ENCODE results near the gene C3orf80. TPM values are rescaled to one million over a fixed set of nuclear protein-coding genes. Genes with fewer than 3 reads are reported as not detected.

Gene C3orf80
- total RNA-seq, 1 experiment from 2014 or later, result 2.4 TPM

DNA sequence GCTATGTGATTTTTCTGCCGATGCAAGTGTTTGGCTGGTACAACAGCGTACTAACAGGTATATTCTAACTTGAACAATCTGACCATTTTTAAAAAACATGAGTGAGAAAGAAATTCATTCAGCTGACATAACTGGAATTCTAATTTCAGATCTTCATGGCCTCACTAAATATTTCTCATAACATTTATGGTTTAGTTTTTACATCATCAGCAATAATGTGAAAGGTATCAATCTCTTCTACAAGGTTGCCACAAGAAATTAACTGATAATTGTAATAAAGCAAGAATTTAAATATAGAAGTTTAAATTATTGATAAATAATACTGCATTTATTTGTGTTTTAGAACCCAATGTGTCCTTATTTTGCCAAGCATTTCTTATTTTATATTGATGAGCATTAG is 5.2 kb upstream of the C3orf80 start:
- no peak for ATAC-seq
- Histone ChIP-seq H3K4me3 (replicated peaks in 1 of 2; ENCODE audit: low read depth in 1 of 2, low read length in 2 of 2) (no peak overlapping the region), H3K79me2 (ENCODE audit: insufficient read depth, low read length) (no peaks in the 10 kb centered on the region), H4K20me1 (ENCODE audit: insufficient read depth) (no peaks in the 10 kb centered on the region), H3K4me1 (ENCODE audit: control insufficient read depth in 1 of 2, insufficient read depth in 2 of 2, low read length in 2 of 2) (no peaks in the 10 kb centered on the region), H3K36me3 (ENCODE audit: control insufficient read depth in 1 of 2, insufficient read depth in 2 of 2, low read length in 2 of 2) (no peaks in the 10 kb centered on the region), H2AFZ (ENCODE audit: low read depth, low read length, poor library complexity, severe bottlenecking) (no peak overlapping the region), H3K27me3 (ENCODE audit: insufficient read depth, low read length) (no peaks in the 10 kb centered on the region), H3K9me3 (ENCODE audit: control insufficient read depth in 1 of 2, insufficient read depth in 1 of 2, low read depth in 1 of 2, low read length in 2 of 2) (no peaks in the 10 kb centered on the region), H3K27ac (ENCODE audit: low read depth, low read length) (no peak overlapping the region), H3K9ac (ENCODE audit: low read length) (no peak overlapping the region), H3K9me2 (ENCODE audit: insufficient read depth) (no peaks in the 10 kb centered on the region), H3K4me2 (ENCODE audit: low read length) (no peak overlapping the region)
- BruUV-seq (replicated peaks), result no TSS peak
- TF ChIP-seq, protein P1, sequence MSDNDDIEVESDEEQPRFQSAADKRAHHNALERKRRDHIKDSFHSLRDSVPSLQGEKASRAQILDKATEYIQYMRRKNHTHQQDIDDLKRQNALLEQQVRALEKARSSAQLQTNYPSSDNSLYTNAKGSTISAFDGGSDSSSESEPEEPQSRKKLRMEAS (IDR thresholded peaks at IDR 0.05), result no peak
- TF ChIP-seq FOSL1 (IDR thresholded peaks at IDR 0.05; ENCODE audit: low read depth) (no peak), YY1 (IDR thresholded peaks at IDR 0.05; ENCODE audit: extremely low read depth, insufficient replicate concordance, low read depth, low read length) (no peak), POLR2A (IDR thresholded peaks at IDR 0.05; ENCODE audit: borderline replicate concordance, extremely low read depth, insufficient read depth, insufficient read length) (no peak), SRF (IDR thresholded peaks at IDR 0.05; ENCODE audit: low read depth) (no peak), ZFX (IDR thresholded peaks at IDR 0.05) (no peak), SIN3A (IDR thresholded peaks at IDR 0.05; ENCODE audit: low read depth) (no peak), POLR2AphosphoS5 (IDR thresholded peaks at IDR 0.05; ENCODE audit: low read depth, low read length) (no peak), EZH2phosphoT487 (IDR thresholded peaks at IDR 0.05; ENCODE audit: borderline replicate concordance) (no peak), ELF1 (IDR thresholded peaks at IDR 0.05; ENCODE audit: borderline replicate concordance, low read depth) (no peak), CBX3 (IDR thresholded peaks at IDR 0.05; ENCODE audit: low read depth) (no peak), SP1 (IDR thresholded peaks at IDR 0.05; ENCODE audit: low read depth) (no peak)
- TF ChIP-seq, protein P2, sequence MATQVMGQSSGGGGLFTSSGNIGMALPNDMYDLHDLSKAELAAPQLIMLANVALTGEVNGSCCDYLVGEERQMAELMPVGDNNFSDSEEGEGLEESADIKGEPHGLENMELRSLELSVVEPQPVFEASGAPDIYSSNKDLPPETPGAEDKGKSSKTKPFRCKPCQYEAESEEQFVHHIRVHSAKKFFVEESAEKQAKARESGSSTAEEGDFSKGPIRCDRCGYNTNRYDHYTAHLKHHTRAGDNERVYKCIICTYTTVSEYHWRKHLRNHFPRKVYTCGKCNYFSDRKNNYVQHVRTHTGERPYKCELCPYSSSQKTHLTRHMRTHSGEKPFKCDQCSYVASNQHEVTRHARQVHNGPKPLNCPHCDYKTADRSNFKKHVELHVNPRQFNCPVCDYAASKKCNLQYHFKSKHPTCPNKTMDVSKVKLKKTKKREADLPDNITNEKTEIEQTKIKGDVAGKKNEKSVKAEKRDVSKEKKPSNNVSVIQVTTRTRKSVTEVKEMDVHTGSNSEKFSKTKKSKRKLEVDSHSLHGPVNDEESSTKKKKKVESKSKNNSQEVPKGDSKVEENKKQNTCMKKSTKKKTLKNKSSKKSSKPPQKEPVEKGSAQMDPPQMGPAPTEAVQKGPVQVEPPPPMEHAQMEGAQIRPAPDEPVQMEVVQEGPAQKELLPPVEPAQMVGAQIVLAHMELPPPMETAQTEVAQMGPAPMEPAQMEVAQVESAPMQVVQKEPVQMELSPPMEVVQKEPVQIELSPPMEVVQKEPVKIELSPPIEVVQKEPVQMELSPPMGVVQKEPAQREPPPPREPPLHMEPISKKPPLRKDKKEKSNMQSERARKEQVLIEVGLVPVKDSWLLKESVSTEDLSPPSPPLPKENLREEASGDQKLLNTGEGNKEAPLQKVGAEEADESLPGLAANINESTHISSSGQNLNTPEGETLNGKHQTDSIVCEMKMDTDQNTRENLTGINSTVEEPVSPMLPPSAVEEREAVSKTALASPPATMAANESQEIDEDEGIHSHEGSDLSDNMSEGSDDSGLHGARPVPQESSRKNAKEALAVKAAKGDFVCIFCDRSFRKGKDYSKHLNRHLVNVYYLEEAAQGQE (IDR thresholded peaks at IDR 0.05; ENCODE audit: low read depth), result no peak
- ChIA-PET POLR2A (no interaction called here), RAD21 (ENCODE audit: low non-redundant PET in 1 of 2, low total read pairs in 2 of 2, uncharacterized antibody in 2 of 2, unreplicated experiment in 2 of 2) (no interaction called here), CTCF (no interaction called here)
- DNase-seq (ENCODE audit: low read depth, low spot score), result no peak
- intact Hi-C loops (cut with micrococcal nuclease), result no loop called here

Data from HCT116 (cell line).